Mononuclear cell (primary cell): ENCODE measurements around the gene TMOD2. TPM values are rescaled to one million over a fixed set of nuclear protein-coding genes. Genes with fewer than 3 reads are reported as not detected.

Experiments
- H3K27me3 ChIP-seq: 2 replicates; pipeline ENCODE4 v1.6.0; 2011; ENCODE audit warnings: low read length, control low read depth; ENCODE audit not compliant: insufficient read depth
- H3K4me1 ChIP-seq: 2 replicates; pipeline ENCODE4 v1.5.1; 2011; ENCODE audit warnings: mild to moderate bottlenecking, low read length, control low read depth; ENCODE audit not compliant: insufficient read depth
- H3K4me3 ChIP-seq: 2 replicates; pipeline ENCODE4 v1.5.1; 2011; ENCODE audit warnings: mild to moderate bottlenecking, low read length, moderate library complexity
- H3K9me3 ChIP-seq: 2 replicates; pipeline ENCODE4 v1.5.1; 2011; ENCODE audit warnings: low read depth, mild to moderate bottlenecking, control low read depth, low read length
- total RNA-seq: library from RNA; depleted of rRNA; stranded (reverse); fragments of >200 nt; gene quantifications from one replicate; pipeline ENCODE4 v1.2.3, GENCODE V29; 2012

TMOD2 gene
- total RNA-seq, 1 donor: 5.9 TPM

GRCh38 chr15:51726302-51727073, 24.9 kb upstream of the TMOD2 start:
- peaks cover 52% of the 10 kb centered on the region for H3K4me1 ChIP-seq
- H3K9me3 ChIP-seq: no peaks in the 10 kb centered on the region
- no peak overlapping the region for H3K4me3 ChIP-seq
- no peaks in the 10 kb centered on the region for H3K27me3 ChIP-seq

- H3K4me1 ChIP-seq: peaks cover 60% of the 10 kb centered on the region
- no peaks in the 10 kb centered on the region for H3K27me3 ChIP-seq
- no peak overlapping the region for H3K4me3 ChIP-seq
- H3K9me3 ChIP-seq: no peaks in the 10 kb centered on the region
These were observed 24.1 kb upstream of the TMOD2 start for GRCh38 chr15:51727141-51727897.

GRCh38 chr15:51731549-51732267, 19.7 kb upstream of the TMOD2 start:
- Histone ChIP-seq H3K9me3 (no peaks in the 10 kb centered on the region), H3K27me3 (no peaks in the 10 kb centered on the region), H3K4me3 (peak overlapping the region; percentile 22), H3K4me1 (peaks cover 92% of the 10 kb centered on the region)

GRCh38 chr15:51732646-51733045, 18.8 kb upstream of the TMOD2 start:
- Histone ChIP-seq H3K9me3 (no peaks in the 10 kb centered on the region), H3K4me3 (no peak overlapping the region), H3K4me1 (peaks cover 84% of the 10 kb centered on the region), H3K27me3 (no peaks in the 10 kb centered on the region)

GRCh38 chr15:51735228-51736010, 16.0 kb upstream of the TMOD2 start:
- Histone ChIP-seq H3K4me3 (no peak overlapping the region), H3K4me1 (peaks cover 74% of the 10 kb centered on the region), H3K9me3 (no peaks in the 10 kb centered on the region), H3K27me3 (no peaks in the 10 kb centered on the region)

GRCh38 chr15:51736069-51736468, 15.3 kb upstream of the TMOD2 start:
- Histone ChIP-seq H3K27me3 (no peaks in the 10 kb centered on the region), H3K4me3 (peak overlapping the region; percentile 70), H3K9me3 (no peaks in the 10 kb centered on the region), H3K4me1 (peaks cover 67% of the 10 kb centered on the region)

- H3K4me1 ChIP-seq: peaks cover 59% of the 10 kb centered on the region
- no peaks in the 10 kb centered on the region for H3K27me3 ChIP-seq
- H3K9me3 ChIP-seq: no peaks in the 10 kb centered on the region
- peak overlapping the region; percentile 70 for H3K4me3 ChIP-seq
These were observed 14.5 kb upstream of the TMOD2 start for GRCh38 chr15:51736751-51737521.

GRCh38 chr15:51737522-51738305, 13.7 kb upstream of the TMOD2 start, which contains the start of gene LYSMD2:
LYSMD2 (minus strand) TSS chr15:51737655; CDS start chr15:51737622, 33 bp downstream.
- H3K27me3 ChIP-seq: no peaks in the 10 kb centered on the region
- H3K4me1 ChIP-seq: peaks cover 51% of the 10 kb centered on the region
- peak within 1 kb of the TSS; percentile 70 for H3K4me3 ChIP-seq
- H3K9me3 ChIP-seq: no peaks in the 10 kb centered on the region

- H3K27me3 ChIP-seq: no peaks in the 10 kb centered on the region
- H3K4me1 ChIP-seq: peaks cover 42% of the 10 kb centered on the region
- H3K4me3 ChIP-seq: no peak overlapping the region
- H3K9me3 ChIP-seq: no peaks in the 10 kb centered on the region
These were observed 12.8 kb upstream of the TMOD2 start for GRCh38 chr15:51738553-51738952.

GRCh38 chr15:51739061-51739712, 12.2 kb upstream of the TMOD2 start:
- peaks cover 36% of the 10 kb centered on the region for H3K4me1 ChIP-seq
- H3K9me3 ChIP-seq: no peaks in the 10 kb centered on the region
- no peak overlapping the region for H3K4me3 ChIP-seq
- no peaks in the 10 kb centered on the region for H3K27me3 ChIP-seq

- Histone ChIP-seq H3K4me3 (no peak overlapping the region), H3K4me1 (peaks cover 30% of the 10 kb centered on the region), H3K27me3 (peaks cover 15% of the 10 kb centered on the region), H3K9me3 (no peaks in the 10 kb centered on the region)
These were observed 2.1 kb upstream of the TMOD2 start for GRCh38 chr15:51749307-51749706.

- Histone ChIP-seq H3K4me1 (peaks cover 33% of the 10 kb centered on the region), H3K4me3 (no peak overlapping the region), H3K9me3 (no peaks in the 10 kb centered on the region), H3K27me3 (peaks cover 14% of the 10 kb centered on the region)
These were observed 1.2 kb upstream of the TMOD2 start for GRCh38 chr15:51750186-51750585.
